Measurements from ENCODE around the gene BAG2.

The BAG2 gene

GRCh38 chr6:57173886-57174510, 1.9 kb downstream of the BAG2 start:
- no peak for DNase-seq (ENCODE audit: low read depth in 3 of 3, low spot score in 1 of 3)

DNA sequence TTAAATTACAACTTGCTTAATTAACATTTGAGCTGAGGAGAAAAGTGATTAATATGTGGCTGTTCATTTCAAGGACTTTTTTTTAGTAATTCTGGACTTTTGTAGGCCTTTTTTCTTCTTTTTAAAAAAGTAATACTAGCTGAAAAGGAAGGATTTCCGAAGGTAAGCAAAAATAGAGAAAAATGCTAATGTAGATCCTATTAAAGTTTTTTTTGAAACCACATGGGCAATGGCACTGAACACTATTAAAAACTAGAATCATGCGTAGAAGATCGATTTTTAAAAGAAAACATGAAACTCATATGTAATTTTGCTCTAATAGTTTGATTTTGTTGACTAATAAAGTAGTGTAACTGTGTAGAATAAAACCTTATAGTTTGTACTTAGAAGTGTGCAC, 2.4 kb downstream of the BAG2 start:
- DNase-seq (ENCODE audit: low read depth in 3 of 3, low spot score in 1 of 3) = no peak

GRCh38 chr6:57177545-57178265, 5.6 kb downstream of the BAG2 start:
- DNase-seq (ENCODE audit: low read depth in 3 of 3, low spot score in 1 of 3) = no peak

GRCh38 chr6:57180596-57180995, 8.5 kb downstream of the BAG2 start:
- DNase-seq (ENCODE audit: low read depth in 3 of 3, low spot score in 1 of 3) = no peak

DNA sequence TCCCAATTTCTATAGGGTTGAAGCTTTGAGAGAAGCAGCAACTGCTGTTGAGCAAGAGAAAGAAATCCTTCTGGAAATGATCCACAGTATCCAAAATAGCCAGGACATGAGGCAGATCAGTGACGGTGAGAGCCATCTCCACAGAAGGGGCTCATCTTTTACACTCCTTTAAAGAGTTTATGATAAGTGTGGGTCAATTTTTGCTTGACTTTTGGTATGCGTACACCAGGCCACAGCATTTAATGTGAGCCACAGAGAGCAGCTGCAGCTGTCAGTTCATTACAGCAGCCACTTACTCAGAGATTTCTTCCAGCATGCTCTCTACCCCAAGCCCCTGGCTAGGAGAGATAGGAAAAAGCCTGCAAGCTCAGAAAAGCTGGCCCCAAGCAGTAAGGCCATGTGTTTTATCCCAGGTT, 9.9 kb downstream of the BAG2 start:
- DNase-seq (ENCODE audit: low read depth in 3 of 3, low spot score in 1 of 3) = no peak

- DNase-seq (ENCODE audit: low read depth in 3 of 3, low spot score in 1 of 3) = no peak
Measured at GRCh38 chr6:57183336-57183735, 11.2 kb downstream of the BAG2 start.

- DNase-seq (ENCODE audit: low read depth in 3 of 3, low spot score in 1 of 3) = no peak
Measured at GRCh38 chr6:57190140-57190539, 18.0 kb downstream of the BAG2 start.

- no peak for DNase-seq (ENCODE audit: low read depth in 3 of 3, low spot score in 1 of 3)
Measured at GRCh38 chr6:57193177-57193576, 21.1 kb downstream of the BAG2 start.

- no peak for DNase-seq (ENCODE audit: low read depth in 3 of 3, low spot score in 1 of 3)
Measured at GRCh38 chr6:57195457-57195856, 23.3 kb downstream of the BAG2 start.

DNA sequence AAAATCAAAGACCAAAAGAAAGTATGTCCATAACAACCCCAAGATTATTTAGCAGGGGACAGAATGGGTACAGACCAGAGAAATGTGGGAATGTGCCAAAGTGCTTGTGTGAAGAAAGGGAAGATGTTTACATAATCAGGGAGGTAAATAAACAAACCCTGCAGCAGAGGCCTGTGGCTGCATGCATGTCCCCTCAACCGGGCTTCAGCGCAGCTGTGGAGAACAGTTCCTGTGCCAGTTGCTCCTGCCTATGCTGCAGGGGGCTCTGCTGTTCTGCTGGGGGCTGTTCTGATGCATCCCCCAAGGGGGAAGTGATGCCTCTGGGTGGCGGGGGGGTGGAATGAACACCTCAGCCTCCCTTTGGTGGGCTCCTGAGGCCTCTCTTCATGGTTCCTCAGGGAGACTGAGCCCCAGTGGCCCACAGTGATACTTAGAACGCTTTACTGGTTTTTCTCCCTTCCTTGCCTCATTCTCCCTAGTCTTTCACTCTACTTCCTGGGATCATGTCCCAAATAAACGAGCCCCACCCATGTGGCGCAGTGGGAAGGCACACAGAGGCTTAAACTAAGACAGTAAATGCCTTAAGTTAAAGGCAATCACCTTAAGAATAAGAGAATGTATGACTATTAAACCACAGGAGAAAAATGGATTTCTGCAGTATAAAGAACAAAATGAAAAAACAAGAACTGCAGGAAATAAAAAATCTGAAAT, 27.0 kb downstream of the BAG2 start:
- no peak for DNase-seq (ENCODE audit: low read depth in 3 of 3, low spot score in 1 of 3)

DNA sequence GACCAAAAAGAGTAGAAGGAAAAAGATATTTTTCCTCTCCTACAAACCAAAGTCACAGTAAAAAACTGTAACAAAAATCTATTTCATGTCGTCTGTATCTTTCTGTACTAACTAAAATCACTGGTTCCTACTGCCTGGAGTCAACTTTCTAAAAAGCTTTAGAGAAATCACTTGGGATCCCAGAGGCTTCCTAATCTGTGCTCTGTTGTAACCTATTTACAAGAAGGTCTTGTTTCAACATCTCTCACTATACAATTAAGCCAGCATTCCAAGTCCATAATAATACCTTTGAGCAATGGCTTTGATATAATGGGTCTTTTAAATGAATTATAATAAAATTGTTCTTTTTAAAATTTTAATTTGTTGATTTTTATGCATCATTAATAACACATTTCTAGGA, 29.6 kb downstream of the BAG2 start:
- no peak for DNase-seq (ENCODE audit: low read depth in 3 of 3, low spot score in 1 of 3)

- no peak for DNase-seq (ENCODE audit: low read depth in 3 of 3, low spot score in 1 of 3)
Measured at GRCh38 chr6:57205550-57206328, 33.6 kb downstream of the BAG2 start.

GRCh38 chr6:57207141-57207540, 35.0 kb downstream of the BAG2 start:
- no peak for DNase-seq (ENCODE audit: low read depth in 3 of 3, low spot score in 1 of 3)

DNA sequence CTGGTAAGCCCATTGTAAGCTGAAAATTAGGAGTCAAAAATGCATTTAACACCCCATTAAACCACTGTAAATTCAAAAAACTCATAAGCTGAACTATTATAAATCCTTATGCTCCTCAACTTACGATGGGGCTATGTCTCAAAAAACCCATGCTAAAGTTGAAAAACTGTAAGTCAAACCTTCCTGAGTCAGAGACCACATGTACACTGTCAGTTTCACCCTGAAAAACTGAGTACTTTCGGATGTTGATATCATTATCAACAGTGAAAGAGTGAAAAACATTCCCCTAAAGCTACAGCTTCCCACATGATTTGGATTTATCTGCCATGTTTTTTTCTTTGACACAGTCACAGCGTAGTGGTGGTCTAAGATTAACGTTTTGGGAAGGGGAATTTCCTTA, 35.7 kb downstream of the BAG2 start:
- no peak for DNase-seq (ENCODE audit: low read depth in 3 of 3, low spot score in 1 of 3)

DNA sequence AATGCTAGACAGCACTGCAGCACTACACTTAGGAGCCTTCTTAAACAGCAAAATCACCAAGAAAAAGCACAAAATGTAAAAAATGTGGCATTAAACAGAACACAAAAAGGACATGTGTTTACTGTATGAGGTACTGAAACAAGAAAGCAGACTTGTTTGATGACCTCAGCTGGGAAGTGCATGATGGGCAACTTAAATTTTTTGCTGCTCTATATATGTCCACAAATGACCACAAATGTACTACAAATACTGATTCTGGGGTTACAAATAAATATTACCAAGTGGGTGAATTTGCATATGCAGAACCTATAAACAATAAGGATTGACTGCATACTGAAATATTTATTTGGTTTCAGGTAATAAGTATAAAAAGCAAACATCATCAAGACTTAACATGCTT, 36.9 kb downstream of the BAG2 start:
- DNase-seq (ENCODE audit: low read depth in 3 of 3, low spot score in 1 of 3) = no peak

DNA sequence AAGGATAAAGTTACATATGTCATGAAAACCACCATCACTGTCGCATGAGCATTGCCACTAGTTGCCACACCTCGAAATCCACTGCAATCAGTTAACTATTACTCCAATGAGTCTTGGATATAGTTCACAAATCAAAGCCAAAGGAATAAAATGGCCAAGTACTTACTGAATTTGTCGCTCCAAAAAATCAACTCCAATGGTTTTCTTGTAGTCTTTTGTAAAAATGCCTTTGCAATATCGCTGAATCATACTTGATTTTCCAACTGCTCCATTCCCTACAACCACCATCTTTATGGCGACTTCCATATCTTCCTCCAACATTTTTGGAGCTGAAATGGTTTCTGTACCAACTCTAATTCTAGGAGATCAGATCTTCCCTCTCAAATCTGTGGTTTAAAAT, 37.9 kb downstream of the BAG2 start:
- DNase-seq (ENCODE audit: low read depth in 3 of 3, low spot score in 1 of 3) = no peak

- no peak for DNase-seq (ENCODE audit: low read depth in 3 of 3, low spot score in 1 of 3)
Measured at GRCh38 chr6:57215260-57215659, 43.1 kb downstream of the BAG2 start.

GRCh38 chr6:57216235-57217101, 44.3 kb downstream of the BAG2 start:
- no peak for DNase-seq (ENCODE audit: low read depth in 3 of 3, low spot score in 1 of 3)

DNA sequence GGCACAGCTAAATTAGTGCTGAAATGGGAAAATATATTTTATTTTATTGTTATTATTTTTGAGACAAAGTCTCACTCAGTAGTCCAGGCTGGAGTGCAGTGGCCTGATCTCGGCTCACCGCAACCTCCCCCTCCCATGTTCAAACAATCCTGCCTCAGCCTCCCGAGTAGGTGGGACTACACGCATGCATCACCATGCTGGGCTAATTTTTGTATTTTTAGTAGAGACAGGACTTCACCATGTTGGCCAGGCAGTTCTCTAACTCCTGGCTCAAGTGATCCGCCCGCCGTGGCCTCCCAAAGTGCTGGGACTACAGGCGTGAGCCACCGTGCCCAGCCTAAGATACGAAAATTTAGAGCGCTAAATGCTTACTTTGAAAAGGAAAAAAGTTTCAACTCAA, 45.1 kb downstream of the BAG2 start:
- no peak for DNase-seq (ENCODE audit: low read depth in 3 of 3, low spot score in 1 of 3)

DNA sequence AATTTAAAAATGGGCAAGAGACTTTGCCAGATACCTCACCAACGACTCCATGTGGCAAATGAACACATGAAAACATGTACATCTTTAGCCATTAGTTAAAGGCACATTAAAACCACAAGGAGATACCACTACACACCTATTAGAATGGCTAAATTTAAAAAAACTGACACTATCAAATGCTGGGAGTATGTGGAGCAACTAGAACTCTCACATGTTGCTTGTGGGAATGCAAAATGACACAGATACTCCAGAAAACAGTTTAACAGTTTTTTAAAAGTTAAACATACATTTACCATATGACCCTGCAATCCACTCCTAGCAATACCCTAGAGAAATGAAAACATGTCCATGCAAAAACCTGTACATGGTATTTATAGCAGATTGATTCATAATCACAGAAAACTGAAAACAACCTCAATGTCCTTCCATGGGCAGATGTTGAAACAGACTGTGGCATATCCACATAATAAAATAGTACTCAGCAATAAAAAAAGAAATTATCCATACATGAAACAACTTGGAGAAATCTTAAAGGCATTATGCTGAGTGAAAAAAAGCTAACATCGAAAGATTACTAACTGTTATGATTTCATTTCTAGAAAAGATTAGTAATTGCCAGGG, 48.1 kb downstream of the BAG2 start:
- no peak for DNase-seq (ENCODE audit: low read depth in 3 of 3, low spot score in 1 of 3)
